Fibroblast of peridontal ligament (primary cell): Measurements from ENCODE around the gene TRIP12.
"Not testable (repeated sequence)": the region's sequence is repeated elsewhere in the genome, so short reads cannot be mapped to it uniquely, and the experiment has no call there.

ENCODE experiments used
- DNase-seq: peaks from one replicate; pipeline ENCODE4 v3.0.0-alpha.2; 2010; ENCODE audit errors: extremely low read depth

TRIP12 gene

DNA sequence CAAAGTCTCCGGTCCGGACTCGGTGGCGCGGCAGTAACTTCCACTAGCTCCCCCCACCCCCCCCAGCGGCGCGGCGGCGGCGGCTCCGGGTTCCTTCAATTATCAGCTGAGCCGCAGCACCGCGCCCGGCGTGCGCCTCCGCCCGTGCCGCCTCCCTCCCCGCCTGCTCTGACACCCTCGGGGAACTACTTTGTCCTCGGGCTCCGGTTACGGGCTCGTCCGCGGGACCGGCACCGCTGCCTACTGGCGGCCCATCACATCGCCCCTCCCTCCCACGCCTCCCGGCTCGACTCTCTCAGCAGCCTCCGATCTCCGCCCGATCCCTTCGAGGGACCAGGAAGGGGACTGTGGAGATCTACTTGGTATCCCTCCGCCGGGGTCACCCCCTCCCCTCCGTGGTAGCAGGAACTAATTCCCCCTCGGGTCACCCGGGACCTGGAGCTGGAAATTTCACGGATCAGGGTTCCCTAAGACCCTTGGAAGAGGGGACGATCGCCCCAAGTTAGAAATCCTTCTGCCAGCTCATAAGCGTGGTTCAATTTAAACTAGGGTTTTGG is at the start of gene TRIP12:
TSS of gene TRIP12 (minus strand) at position 118 of the 557 bp plus-strand sequence. CDS start 41,930 bp downstream, outside the sequence.
- peak; percentile 96 for DNase-seq

DNA sequence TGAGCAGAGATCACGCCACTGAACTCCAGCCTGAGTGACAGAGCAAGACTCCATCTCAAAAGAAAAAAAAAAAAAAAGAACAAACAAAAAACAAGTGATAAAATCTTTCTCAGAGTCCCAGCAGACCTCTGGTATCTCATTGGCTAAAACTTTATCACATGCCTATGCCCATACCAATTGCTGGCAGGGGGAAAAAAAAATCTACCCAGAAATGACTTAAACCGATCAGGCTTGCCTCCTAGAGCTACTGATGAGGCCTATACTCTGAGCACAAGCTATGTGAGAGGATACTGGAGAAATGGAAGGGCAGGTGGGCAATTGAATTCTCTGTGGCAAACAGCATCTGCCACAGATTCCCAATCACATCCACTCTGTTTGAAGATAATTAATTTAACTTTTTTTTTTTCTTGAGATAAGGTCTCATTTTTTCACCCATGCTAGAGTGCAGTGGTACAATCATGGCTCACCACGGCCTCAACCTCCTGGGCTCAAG is 49.5 kb upstream of the TRIP12 start:
- no peak for DNase-seq

DNA sequence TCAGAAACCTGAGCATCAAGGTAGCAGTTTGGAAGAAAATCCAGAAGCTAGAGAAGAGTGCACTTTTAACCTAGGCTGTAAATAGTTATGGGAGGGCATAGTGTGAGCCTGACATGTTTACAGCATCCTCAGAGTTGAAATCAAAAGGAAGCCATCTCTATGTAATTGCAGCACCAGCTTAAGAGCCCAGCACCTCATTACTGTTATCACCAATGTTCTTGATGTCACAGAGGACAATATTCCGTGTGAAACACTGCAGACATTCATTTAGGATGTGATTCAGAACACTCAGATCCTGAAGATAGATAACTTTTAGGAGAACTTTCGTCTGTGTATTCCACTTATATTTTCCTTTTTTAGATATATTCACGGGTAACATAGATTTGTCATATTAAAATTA is 48.6 kb upstream of the TRIP12 start:
- no peak for DNase-seq

DNA sequence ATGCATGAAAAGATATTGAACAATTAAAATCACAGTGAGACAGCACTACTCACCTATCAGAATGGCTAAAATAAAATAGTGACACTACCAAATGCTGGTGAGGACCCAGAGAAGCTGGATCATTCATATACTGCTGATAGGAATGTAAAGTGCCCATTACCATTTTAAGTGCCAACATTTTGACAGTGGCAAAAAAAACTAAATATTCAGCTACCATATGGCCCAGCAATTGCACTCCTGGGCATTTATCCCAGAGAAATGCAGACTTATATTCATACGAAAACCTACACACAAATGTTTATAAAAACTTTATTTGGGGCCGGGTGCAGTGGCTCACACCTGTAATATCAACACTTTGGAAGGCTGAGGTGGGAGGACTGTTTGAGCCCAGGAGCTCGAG is 48.1 kb upstream of the TRIP12 start:
- DNase-seq: no peak

DNA sequence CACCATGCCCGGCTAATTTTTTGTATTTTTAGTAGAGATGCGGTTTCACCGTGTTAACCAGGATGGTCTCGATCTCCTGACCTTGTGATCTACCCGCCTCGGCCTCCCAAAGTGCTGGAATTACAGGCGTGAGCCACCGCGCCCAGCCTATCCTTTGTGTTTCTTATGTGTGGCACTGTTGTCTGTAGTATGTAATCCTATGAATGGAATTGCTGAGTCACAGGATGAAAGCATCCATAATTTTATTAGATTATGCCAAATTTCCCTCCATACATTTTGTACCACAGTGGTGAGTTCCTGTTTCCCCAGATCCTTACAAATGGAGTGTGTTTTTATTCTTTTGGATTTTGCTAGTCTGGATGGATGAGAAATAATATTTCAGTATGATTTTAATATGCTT is 41.8 kb upstream of the TRIP12 start:
- DNase-seq: peak; percentile 14

DNA sequence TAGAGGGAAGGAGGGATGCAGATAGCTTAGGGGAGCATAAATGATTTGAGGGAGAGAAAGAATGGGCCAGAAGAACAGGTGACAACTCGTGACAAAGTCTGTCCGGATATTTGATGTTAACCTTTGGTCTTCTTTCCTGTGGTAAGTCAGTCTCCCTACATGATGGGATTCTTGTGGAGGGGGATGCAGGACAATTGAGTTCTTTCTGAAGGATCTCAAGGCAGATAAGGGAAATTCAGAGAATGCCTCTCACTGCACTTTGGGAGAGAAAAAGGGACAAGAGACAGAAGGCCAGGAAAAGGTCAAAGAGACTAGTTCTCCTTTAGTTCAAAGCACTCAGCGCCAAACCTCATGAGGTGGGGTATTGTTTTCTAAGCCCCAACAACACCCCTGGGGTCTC is 34.7 kb upstream of the TRIP12 start:
- no peak for DNase-seq

DNA sequence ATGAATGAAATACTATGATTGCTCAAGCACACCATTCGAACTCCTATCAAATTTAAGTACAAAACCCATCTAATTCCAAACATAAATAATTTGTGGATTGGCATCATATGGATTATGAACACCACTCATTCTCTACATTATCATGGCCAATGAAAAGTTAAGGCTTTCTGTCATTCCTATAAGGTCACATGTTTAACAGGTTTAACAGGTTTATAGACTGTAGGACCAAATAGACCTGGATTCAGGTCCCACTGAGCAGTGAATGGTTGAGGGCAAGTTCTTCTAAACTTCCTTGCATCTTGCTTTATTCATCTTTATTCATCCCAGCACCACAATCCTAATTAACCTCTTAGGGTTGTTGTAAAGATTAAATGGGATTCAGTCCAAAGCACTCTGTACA is 33.9 kb upstream of the TRIP12 start:
- DNase-seq: no peak

DNA sequence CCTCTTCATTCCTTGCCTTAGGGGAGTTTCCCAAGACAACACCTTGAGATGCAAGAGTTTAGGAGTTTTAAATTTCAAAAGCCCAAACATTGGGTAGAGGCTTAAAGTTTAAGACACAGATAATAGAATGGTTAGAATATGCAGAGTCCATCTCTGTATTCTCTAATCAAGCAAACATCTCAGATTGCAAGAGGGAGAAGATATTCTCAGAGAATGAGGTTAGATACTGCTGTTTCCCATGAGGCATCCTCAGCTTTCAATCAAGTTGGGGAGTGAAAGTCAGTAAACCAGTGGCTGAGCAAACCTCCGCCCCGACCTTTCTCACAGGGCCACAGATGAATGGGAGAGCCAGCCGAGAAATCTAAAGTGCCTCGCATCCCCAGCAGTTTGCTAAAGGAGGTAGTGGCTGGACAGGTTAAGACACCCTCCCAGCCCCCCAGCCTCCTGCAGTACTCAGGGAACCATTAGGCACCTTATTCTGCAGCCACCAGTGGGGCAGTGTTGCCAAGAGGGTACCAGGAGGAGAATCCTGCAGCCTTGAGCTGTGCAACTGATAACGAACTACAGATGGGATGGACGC is 30.5 kb upstream of the TRIP12 start:
- no peak for DNase-seq

DNA sequence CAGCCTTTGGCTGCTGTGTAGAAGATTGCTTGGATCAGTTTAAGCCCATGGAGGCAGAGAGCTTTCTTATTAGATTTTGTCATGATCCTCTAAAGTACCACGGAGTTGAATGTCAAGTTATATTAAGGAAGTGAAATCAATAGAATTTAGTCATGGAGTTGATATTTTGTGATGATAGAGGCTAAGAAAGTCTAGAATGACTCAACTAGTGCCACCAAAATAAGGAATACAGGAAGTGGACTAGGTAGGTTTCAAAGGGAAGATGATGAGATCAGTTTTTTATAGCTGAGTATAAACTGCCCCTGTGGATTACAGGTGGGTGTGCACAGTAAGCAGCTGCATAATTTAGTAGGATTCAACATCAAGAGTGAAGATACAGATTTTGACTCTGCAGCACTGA is 25.7 kb upstream of the TRIP12 start:
- no peak for DNase-seq

DNA sequence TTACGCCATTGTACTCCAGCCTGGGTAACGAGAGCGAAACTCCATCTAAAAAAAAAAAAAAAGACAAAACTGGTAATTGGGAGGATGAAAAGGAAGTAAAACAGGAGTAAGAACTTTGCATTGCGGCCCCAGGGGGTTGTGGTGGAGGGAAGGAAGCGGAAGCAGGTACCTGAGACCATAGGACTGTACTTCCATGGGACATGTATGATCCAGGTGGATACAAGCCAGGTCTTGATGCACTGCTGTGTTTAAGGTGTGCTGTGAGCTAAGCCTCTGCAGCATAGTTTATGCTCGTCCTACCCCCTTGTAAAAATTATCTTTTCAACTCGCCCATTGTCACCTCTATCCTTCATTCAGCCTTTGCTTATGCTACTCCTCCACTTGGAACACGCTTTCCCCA is 24.2 kb upstream of the TRIP12 start:
- no peak for DNase-seq

DNA sequence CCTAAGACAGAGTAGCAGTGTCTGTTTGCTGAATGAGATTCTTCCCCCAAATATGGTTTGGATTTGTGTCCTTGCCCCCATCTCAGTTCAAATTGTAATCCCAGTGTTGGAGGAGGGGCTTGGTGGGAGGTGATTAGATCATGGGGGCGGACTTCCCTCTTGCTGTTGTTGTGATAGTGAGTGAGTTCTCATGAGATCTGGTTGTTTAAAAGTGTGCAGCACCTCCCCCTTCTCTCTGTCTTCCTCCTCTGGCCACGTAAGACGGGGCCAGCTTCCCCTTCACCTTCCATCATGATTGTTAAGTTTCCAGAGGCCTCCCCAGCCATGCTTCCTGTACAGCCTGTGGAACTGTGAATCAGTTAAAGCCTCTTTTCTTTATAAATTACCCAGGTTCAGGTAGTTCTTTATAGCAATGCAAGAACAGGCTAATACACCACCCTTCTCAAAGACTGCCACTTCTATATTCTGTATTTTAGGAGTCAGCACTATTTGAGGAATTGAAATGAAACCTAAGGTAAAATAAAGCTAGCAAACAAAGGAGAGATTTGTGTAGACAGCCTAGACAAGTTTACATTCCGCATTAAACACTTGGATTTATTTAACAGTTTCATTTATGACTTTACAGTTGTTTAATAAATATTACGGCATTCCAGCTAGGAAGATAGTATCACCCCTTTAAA is 22.1 kb upstream of the TRIP12 start:
- DNase-seq: no peak

DNA sequence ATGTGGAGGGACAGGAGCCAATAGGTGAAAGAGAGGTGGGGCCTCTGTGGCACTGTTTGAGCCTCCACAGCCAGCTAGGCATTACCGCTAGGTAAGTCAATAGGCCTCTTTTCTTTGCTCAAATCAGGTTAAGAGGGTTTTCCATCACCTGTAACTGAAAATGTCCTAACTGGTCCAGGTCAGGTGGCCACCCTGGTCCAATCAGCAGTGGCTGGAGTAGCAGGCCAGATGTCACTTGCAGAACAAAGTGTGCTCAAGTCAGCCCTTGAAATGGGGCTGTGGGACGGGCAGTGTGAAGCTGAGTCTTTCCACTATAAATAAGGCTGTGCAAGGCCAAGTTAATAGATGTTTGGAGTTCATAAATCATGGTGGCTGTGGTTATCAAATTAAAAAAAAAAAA is 21.4 kb upstream of the TRIP12 start:
- DNase-seq: no peak

DNA sequence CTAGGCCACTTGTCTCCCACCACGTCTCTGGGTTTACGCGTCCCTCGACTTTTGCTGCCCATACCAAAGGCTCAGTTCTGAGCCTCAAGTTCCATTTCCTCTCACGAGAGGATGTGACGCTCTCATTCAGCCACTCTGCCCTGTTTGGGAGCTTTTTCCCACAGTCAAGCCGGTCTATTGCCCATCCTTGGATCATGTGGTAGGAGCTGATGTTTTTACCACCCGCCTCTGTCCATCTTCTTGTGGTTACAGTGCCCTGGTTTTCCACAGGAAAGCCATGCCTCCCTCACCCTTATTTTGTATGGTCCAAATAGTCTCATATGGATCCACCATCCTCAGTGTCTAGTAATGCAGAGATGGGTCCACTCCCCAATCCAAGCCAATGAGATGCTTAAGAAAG is 20.9 kb upstream of the TRIP12 start:
- DNase-seq: no peak

DNA sequence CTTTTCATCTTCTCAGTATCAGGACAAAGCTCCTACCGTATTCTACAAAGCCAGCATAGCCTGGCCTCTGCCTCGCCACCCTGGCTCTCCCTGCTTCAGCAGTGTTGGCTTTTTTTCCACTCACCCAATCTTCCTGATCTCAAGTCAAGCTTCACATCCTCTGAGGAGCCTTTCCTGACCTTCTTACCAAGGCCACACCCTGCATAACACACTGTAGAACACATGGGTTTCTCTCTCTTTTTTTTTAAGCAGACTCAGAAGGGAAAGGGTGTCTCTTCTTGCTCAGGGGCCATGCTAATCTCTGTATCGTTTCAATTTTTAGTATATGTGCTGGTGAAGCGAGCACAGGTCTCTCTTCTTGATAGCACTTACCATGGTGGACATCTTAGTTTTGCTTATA is 15.7 kb upstream of the TRIP12 start:
- DNase-seq: no peak

DNA sequence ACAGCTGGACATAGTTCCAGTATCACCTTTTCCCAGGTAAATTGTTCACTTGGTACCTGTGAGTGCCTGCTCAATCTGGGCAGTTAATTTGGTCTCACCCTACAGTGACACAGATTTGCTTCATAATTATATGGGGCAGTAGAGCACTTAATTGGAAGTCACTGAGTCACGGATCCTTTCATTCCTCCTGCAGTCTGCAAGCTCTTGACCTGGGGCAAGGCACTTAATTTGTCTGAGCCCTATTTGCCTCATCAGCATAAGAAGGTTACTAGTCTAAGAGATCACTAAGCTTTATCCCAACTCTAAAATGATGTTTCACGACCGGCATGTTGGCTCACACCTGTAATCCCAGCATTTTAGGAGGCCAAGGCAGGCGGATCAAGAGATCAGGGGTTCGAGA is 9.4 kb upstream of the TRIP12 start:
- no peak for DNase-seq

DNA sequence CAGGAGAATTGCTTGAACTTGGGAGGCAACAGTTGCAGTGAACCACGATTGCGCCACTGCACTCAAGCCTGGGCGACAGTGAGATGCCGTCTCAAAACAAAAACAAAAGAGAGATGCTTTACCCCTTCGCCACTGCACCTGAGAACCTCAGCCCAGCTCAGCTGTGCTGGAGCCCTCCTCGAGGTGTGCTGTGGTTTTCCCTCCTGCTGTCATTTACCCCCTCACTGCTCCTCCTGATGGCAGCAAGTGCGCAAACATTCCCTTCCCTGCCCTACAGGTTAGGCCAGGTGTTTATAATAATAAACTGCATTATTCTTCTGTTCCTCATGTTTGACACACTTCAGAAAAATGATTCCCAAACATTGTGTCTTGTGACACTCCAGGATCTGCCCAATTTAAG is 8.8 kb upstream of the TRIP12 start:
- no peak for DNase-seq

DNA sequence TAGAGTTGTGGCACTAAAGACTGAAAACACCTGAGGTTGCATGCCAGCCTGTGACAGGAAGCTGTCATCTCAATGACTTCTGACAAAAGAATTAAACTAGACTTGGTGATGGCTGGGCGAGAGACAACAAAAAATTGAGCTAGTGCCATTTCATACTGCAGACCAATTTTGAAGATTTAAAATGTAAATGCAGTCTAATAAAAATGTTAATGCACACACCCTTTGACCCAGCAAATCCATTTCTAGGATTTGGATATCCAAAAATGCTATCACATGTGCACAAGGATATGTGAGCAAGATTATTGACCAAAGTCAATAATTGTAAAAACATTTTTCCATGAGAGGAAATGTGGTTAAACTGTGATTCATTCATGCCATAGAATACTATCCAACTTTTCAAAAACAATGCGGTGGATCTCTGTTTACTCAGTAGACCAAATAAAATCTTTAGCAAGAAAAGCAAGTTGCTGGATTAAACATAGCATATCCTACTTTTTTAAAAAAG is 6.1 kb upstream of the TRIP12 start:
- DNase-seq: peak; percentile 87

DNA sequence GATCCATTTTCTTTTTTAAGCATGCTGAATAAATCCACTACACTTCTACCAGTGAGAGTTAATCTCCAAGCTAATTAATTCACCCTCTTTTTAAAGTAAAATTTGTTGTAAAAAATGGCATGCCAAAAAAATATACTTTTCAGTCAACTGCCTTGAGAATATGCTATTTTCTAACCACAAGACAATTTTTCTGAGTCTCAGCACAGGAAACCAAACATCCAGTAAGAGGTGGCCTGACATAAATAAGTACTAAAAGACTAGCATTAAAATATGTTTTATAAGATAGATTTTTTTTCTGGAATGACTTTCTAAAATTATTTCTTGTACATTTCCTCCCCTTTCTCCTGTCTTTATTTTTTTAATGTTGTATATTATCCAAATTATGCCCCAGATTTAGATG is 3.4 kb upstream of the TRIP12 start:
- no peak for DNase-seq

DNA sequence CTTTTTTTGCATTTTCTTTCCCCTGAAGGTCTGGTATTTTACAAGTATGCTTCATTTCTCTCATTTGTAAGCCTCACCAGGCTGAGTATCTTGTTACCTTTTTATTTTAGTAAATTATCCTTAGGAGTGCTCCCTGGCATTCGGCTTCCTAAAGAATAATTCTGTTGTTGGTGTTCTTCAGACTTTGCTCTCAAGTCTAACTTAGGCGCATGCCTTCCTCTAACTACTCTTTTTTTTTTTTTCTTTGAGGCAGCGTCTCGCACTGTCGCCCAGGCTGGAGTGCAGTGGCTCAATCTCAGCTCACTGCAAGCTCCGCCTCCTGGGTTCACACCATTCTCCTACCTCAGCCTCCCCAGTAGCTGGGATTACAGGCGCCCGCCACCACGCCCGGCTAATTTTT is 2.7 kb upstream of the TRIP12 start:
- DNase-seq: not testable (repeated sequence)

DNA sequence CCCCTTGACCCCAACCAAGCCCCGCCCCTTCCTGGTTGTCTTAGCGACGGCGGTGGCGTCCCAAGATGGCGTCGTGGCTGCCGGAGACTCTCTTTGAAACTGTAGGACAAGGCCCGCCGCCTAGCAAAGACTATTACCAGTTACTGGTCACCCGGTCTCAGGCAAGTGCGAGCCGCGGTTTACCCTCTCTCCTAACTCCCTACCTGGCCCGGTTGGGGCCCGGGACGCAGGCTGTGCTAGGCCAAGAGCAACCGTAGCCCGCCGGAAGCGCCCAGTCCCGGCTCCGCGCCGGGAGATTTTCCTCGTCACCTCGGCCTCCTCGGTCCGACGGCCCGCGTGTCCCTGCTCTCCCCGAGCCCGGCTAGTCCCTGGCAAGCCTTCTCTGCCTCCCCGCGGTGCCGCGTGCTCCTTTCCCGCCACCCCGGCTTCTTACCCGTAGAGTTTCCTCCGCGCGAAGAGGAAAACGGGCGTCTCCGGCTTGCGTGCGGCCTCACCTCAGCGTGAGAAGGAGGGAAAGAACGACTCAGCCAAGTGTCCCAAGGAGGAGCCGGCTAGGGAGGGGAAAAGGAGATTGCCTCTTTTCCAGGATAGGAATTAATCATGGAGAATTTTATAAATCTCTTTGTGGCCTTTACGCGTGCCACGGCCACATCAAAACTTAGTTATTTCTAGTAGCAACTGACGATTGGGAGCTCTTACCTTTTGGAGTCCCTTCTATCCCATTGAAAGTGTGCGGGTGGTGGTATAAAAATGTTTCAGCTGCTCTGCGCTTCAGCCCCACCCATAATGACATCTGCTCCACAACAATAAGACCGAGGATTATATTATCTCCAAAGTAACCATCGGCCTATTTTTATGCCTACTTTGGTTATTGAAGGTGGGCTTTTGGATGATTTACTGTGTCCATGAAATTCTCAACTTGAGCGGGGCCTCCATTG is 909 bp upstream of the TRIP12 start, which contains the start of gene FBXO36:
TSS of gene FBXO36 (plus strand) at position 55 of the 938 bp plus-strand sequence. CDS start at position 66, 11 bp downstream.
- peak; percentile 39 for DNase-seq

DNA sequence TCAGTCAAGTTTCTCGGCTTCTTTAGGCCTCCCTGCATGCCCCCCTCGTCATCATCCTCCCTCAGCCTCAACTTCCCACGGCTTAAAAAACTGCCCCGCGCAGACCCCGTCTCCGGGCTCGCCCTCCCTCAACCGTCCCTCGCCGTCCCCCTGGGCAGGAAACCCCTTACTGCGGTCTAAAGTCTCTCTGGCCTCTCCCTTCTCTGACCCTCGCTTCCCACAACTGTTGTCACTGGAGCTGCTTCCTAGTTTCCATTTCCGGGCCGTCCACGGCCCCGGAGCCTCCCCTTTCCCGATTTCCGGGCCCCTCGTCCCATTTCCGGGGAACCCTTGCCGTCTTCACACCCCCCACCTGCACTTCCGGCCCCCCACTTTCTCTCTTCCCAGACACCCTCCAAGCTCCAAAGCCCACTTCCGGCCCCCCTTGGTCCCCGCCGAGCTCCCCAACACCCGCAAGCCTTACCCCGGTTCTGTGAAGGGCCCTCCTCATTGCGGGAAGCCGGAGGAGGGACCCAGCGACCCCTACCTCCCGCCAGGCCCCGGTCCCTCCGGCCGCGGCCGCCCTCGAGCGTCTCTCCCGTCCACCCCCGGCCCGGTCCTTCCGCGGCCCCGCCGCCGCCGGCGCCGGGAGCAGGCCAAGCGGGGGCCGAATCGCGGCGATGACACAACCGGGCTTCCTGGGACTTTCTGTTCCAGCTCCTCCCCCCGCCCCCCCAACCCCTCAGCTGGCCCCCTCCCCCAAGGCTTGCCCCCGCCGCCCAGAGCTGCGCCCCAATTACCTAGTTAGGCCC is 513 bp downstream of the TRIP12 start:
- peak; percentile 55 for DNase-seq
